Neutrophil (primary cell): ENCODE measurements around the gene DSN1.

Source experiments
- H3K27ac ChIP-seq: fragments of 200-600 bp; sonication (generic); 2 replicates; pipeline ENCODE4 v1.5.1; 2016; ENCODE audit warnings: mild to moderate bottlenecking, moderate library complexity
- H3K27me3 ChIP-seq: fragments of 200-600 bp; sonication (generic); 2 replicates; pipeline ENCODE4 v1.6.0; 2016; ENCODE audit warnings: mild to moderate bottlenecking
- H3K36me3 ChIP-seq: fragments of 200-600 bp; sonication (generic); 2 replicates; pipeline ENCODE4 v1.5.1; 2017
- H3K4me1 ChIP-seq, 2 experiments: fragments of 200-600 bp in 1 of 2; sonication (generic) in 1 of 2; 1 replicate in 1 of 2; 2 replicates in 1 of 2; pipeline versions ENCODE4 v1.5.1 to v1.6.1; 2013 to 2016; ENCODE audit warnings: low read depth in 1 of 2, low read length in 1 of 2, mild to moderate bottlenecking in 1 of 2, moderate library complexity in 1 of 2; ENCODE audit not compliant: control insufficient read depth in 1 of 2, insufficient read depth in 1 of 2
- H3K4me3 ChIP-seq, 2 experiments: fragments of 200-600 bp in 1 of 2; sonication (generic) in 1 of 2; 1 replicate in 1 of 2; 2 replicates in 1 of 2; pipeline ENCODE4 v1.5.1; 2013 to 2016; ENCODE audit warnings: low read depth in 1 of 2, low read length in 1 of 2, mild to moderate bottlenecking in 1 of 2, moderate library complexity in 1 of 2
- H3K9me3 ChIP-seq: fragments of 200-600 bp; sonication (generic); 2 replicates; pipeline ENCODE4 v1.5.1; 2016
- CTCF ChIP-seq: fragments of 200-600 bp; sonication (generic); IDR thresholded peaks from 2 replicates; pipeline ENCODE4 v1.5.1; 2016; ENCODE audit warnings: antibody characterized with exemption

DSN1 gene

GRCh38 chr20:36737183-36737499 is 36.4 kb downstream of the DSN1 start:
- H3K4me1 ChIP-seq: peaks cover 0 to 6% of the 10 kb centered on the region in 2 experiments
- no peak overlapping the region for H3K4me3 ChIP-seq
- no peak for TF ChIP-seq CTCF

GRCh38 chr20:36736451-36737182 is 36.9 kb downstream of the DSN1 start:
- H3K9me3 ChIP-seq: no peaks in the 10 kb centered on the region
- no peak overlapping the region for H3K27ac ChIP-seq
- H3K36me3 ChIP-seq: no peaks in the 10 kb centered on the region
- no peak for TF ChIP-seq CTCF
- no peaks in the 10 kb centered on the region for H3K27me3 ChIP-seq
- H3K4me3 ChIP-seq: no peak overlapping the region
- H3K4me1 ChIP-seq: peaks cover 0 to 6% of the 10 kb centered on the region in 2 experiments

More at GRCh38 chr20:36737183-36737499, 36.4 kb downstream of the DSN1 start:
- no peak overlapping the region for H3K27ac ChIP-seq
- H3K36me3 ChIP-seq: no peaks in the 10 kb centered on the region
- no peaks in the 10 kb centered on the region for H3K27me3 ChIP-seq
- no peaks in the 10 kb centered on the region for H3K9me3 ChIP-seq

GRCh38 chr20:36732456-36732855 is 41.1 kb downstream of the DSN1 start:
- Histone ChIP-seq H3K9me3 (no peaks in the 10 kb centered on the region), H3K4me1 (peaks cover 0 to 6% of the 10 kb centered on the region in 2 experiments), H3K36me3 (no peaks in the 10 kb centered on the region), H3K4me3 (no peak overlapping the region), H3K27ac (no peak overlapping the region), H3K27me3 (no peaks in the 10 kb centered on the region)
- TF ChIP-seq CTCF: no peak

DNA sequence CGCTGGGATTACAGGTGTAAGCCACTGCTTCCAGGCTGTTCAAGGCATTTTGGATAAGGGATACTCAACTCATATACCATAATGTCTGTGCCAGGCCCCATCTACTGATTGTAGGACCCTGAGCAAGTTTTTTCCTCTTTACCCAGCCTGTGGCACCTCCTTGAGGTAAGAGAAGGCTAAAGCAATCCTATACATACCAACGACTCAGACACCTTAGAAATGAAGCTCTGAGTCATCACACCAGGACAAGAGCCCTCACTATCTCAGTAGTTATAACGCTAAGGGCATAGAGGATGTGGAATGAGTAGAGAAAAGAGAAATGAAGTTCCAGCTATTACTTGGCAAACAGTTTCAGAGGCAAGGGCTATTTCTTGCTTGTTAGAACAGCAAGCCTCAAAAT is 44.6 kb downstream of the DSN1 start:
- no peaks in the 10 kb centered on the region for H3K36me3 ChIP-seq
- H3K27me3 ChIP-seq: no peaks in the 10 kb centered on the region
- no peaks in the 10 kb centered on the region for H3K4me1 ChIP-seq
- H3K9me3 ChIP-seq: no peaks in the 10 kb centered on the region
- TF ChIP-seq CTCF: no peak
- H3K4me3 ChIP-seq: no peak overlapping the region
- H3K27ac ChIP-seq: no peak overlapping the region

DNA sequence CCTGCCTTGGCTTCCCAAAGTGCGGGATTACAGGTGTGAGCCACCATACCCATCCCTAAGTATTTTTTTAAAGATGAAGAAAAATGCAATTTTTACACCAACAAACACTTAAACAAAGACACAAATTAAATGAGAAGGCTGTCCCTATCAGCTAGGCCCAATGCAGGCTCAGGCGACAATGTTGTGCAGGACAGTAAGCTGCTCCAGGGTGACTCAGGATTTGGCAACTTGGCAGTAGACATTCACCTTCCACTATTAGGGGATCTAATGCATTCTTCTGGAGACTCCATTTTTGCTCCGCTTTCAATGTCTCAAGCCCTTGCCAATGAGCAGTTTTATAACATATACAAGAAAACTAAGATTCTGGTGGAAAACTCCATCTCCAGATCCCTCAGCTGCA is 47.4 kb downstream of the DSN1 start:
- H3K36me3 ChIP-seq: no peaks in the 10 kb centered on the region
- no peaks in the 10 kb centered on the region for H3K4me1 ChIP-seq
- H3K9me3 ChIP-seq: no peaks in the 10 kb centered on the region
- no peaks in the 10 kb centered on the region for H3K27me3 ChIP-seq
- no peak overlapping the region for H3K4me3 ChIP-seq
- H3K27ac ChIP-seq: no peak overlapping the region
- no peak for TF ChIP-seq CTCF
